Progenitor cell of endocrine pancreas (in vitro differentiated cells): ENCODE results near the gene DENND4B. TPM values are rescaled to one million over a fixed set of nuclear protein-coding genes. Genes with fewer than 3 reads are reported as not detected.
A peak's percentile ranks its signal among the peaks of the same experiment; 100 is the strongest.

Experiments
- DNase-seq: peaks from one replicate; pipeline ENCODE4 v3.0.0; 2021; ENCODE audit warnings: low spot score; ENCODE audit not compliant: unreplicated experiment
- H3K27ac Mint-ChIP-seq: 2 replicates; pipeline ENCODE4 v1.8.0; 2021; ENCODE audit warnings: mild to moderate bottlenecking, moderate library complexity, mixed read lengths
- H3K27me3 Mint-ChIP-seq: 2 replicates; pipeline ENCODE4 v1.8.0; 2021; ENCODE audit warnings: mixed read lengths
- H3K36me3 Mint-ChIP-seq: 2 replicates; pipeline ENCODE4 v1.8.0; 2022; ENCODE audit warnings: mixed read lengths; ENCODE audit not compliant: insufficient read depth
- H3K4me1 Mint-ChIP-seq: 2 replicates; pipeline ENCODE4 v1.8.0; 2021; ENCODE audit warnings: low read depth, mixed read lengths
- H3K4me3 Mint-ChIP-seq: 2 replicates; pipeline ENCODE4 v1.8.0; 2021; ENCODE audit warnings: low read depth, mild to moderate bottlenecking, moderate library complexity, mixed read lengths
- H3K9me3 Mint-ChIP-seq: 2 replicates; pipeline ENCODE4 v1.8.0; 2021; ENCODE audit warnings: low read depth, mixed read lengths
- CTCF ChIP-seq: fragments of 200-600 bp; sonication (generic); IDR thresholded peaks from one replicate; pipeline ENCODE4 v1.5.0; 2021; ENCODE audit warnings: antibody characterized with exemption, mild to moderate bottlenecking; ENCODE audit not compliant: unreplicated experiment
- total RNA-seq: library from RNA; stranded (reverse); gene quantifications from 2 replicates; pipeline ENCODE4 v1.2.1, GENCODE V29; 2021

DENND4B gene
- total RNA-seq, 1 donor from 2014 or later: 93.4 TPM

- H3K27ac Mint-ChIP-seq: peak overlapping the region; percentile 96
- no peaks in the 10 kb centered on the region for H3K36me3 Mint-ChIP-seq
- TF ChIP-seq CTCF: no peak
- H3K27me3 Mint-ChIP-seq: no peaks in the 10 kb centered on the region
- DNase-seq: no peak
- peak overlapping the region; percentile 78 for H3K4me3 Mint-ChIP-seq
- no peaks in the 10 kb centered on the region for H3K9me3 Mint-ChIP-seq
- H3K4me1 Mint-ChIP-seq: peaks cover 31% of the 10 kb centered on the region
Observed at GRCh38 chr1:153968000-153968363, 21.5 kb upstream of the DENND4B start.

- peaks cover 35% of the 10 kb centered on the region for H3K4me1 Mint-ChIP-seq
- peak within 1 kb of the TSS; percentile 78 for H3K4me3 Mint-ChIP-seq
- DNase-seq: peak; percentile 86
Observed at GRCh38 chr1:153967107-153967999, 20.8 kb upstream of the DENND4B start, which contains the start of gene CREB3L4. CREB3L4 (plus strand) TSS chr1:153967902; CDS start chr1:153968526, 624 bp downstream.

GRCh38 chr1:153963850-153964331 is 17.4 kb upstream of the DENND4B start:
- H3K4me1 Mint-ChIP-seq: peaks cover 46% of the 10 kb centered on the region
- H3K36me3 Mint-ChIP-seq: peaks cover 5% of the 10 kb centered on the region

More at GRCh38 chr1:153967107-153967999, 20.8 kb upstream of the DENND4B start, which contains the start of gene CREB3L4:
- Mint-ChIP-seq H3K9me3 (no peaks in the 10 kb centered on the region), H3K27ac (peak within 1 kb of the TSS; percentile 96), H3K36me3 (no peaks in the 10 kb centered on the region), H3K27me3 (no peaks in the 10 kb centered on the region)
- TF ChIP-seq CTCF: peak; percentile 49

GRCh38 chr1:153963030-153963849 is 16.7 kb upstream of the DENND4B start, which contains the start of gene SLC39A1:
SLC39A1 (minus strand) TSS chr1:153963537; CDS start chr1:153962715, 822 bp downstream.
- H3K9me3 Mint-ChIP-seq: no peaks in the 10 kb centered on the region
- H3K27me3 Mint-ChIP-seq: no peaks in the 10 kb centered on the region
- no peak for TF ChIP-seq CTCF
- peak; percentile 97 for DNase-seq
- peak within 1 kb of the TSS; percentile 90 for H3K4me3 Mint-ChIP-seq
- peaks cover 43% of the 10 kb centered on the region for H3K4me1 Mint-ChIP-seq
- peaks cover 7% of the 10 kb centered on the region for H3K36me3 Mint-ChIP-seq
- peak within 1 kb of the TSS; percentile 99 for H3K27ac Mint-ChIP-seq

More at GRCh38 chr1:153963850-153964331, 17.4 kb upstream of the DENND4B start:
- Mint-ChIP-seq H3K4me3 (peak overlapping the region; percentile 90), H3K27ac (peak overlapping the region; percentile 99), H3K9me3 (no peaks in the 10 kb centered on the region), H3K27me3 (no peaks in the 10 kb centered on the region)
- peak; percentile 50 for DNase-seq
- no peak for TF ChIP-seq CTCF
